ENCODE measurements around the gene OR2M4. TPM values are rescaled to one million over a fixed set of nuclear protein-coding genes. Genes with fewer than 3 reads are reported as not detected.

OR2M4 gene
- total RNA-seq (2022; extraction: Qiagen RNA extraction) = not detected in 5 replicates

GRCh38 chr1:248231117-248231516 is at the start of gene OR2M4:
Gene OR2M4, plus strand, starts transcription at chr1:248231417. Its CDS starts 7,512 bp downstream, at chr1:248238929.

GRCh38 chr1:248196965-248197364 is 34.3 kb upstream of the OR2M4 start, which contains the start of gene OR2M3:
Gene OR2M3, plus strand, starts transcription at chr1:248197265. Its CDS starts 5,803 bp downstream, at chr1:248203068.

GRCh38 chr1:248277876-248278275 is 46.7 kb downstream of the OR2M4 start, which contains the start of gene OR2T33:
Gene OR2T33, minus strand, starts transcription at chr1:248277976. Its CDS starts 4,162 bp downstream, at chr1:248273814.

Other genes with a start within 250 kb of the OR2M4 start
- gene OR2L5, start 217.8 kb upstream of the OR2M4 start, total RNA-seq (2022; extraction: Qiagen RNA extraction) = not detected in 5 replicates
- not detected in 5 replicates for gene OR2L2, start 201.3 kb upstream of the OR2M4 start, total RNA-seq (2022; extraction: Qiagen RNA extraction)
- not detected in 5 replicates for gene OR2L3, start 184.6 kb upstream of the OR2M4 start, total RNA-seq (2022; extraction: Qiagen RNA extraction)
- not detected in 5 replicates for gene OR2L13, start 136.2 kb upstream of the OR2M4 start, total RNA-seq (2022; extraction: Qiagen RNA extraction)
- not detected in 5 replicates for gene OR2M5, start 86.3 kb upstream of the OR2M4 start, total RNA-seq (2022; extraction: Qiagen RNA extraction)
- not detected in 5 replicates for gene OR2M2, start 56.6 kb upstream of the OR2M4 start, total RNA-seq (2022; extraction: Qiagen RNA extraction)
- not detected in 5 replicates for gene OR2M3, start 34.2 kb upstream of the OR2M4 start, total RNA-seq (2022; extraction: Qiagen RNA extraction)
- gene OR2T33, start 46.6 kb downstream of the OR2M4 start, total RNA-seq (2022; extraction: Qiagen RNA extraction) = not detected in 5 replicates
- gene OR2T12, start 72.0 kb downstream of the OR2M4 start, total RNA-seq (2022; extraction: Qiagen RNA extraction) = not detected in 5 replicates
- gene OR2M7, start 93.2 kb downstream of the OR2M4 start, total RNA-seq (2022; extraction: Qiagen RNA extraction) = not detected in 5 replicates
- not detected in 5 replicates for gene OR14C36, start 117.4 kb downstream of the OR2M4 start, total RNA-seq (2022; extraction: Qiagen RNA extraction)
- not detected in 5 replicates for gene OR2T4, start 130.2 kb downstream of the OR2M4 start, total RNA-seq (2022; extraction: Qiagen RNA extraction)
- not detected in 5 replicates for gene OR2T6, start 144.3 kb downstream of the OR2M4 start, total RNA-seq (2022; extraction: Qiagen RNA extraction)
- not detected in 5 replicates for gene OR2T1, start 171.6 kb downstream of the OR2M4 start, total RNA-seq (2022; extraction: Qiagen RNA extraction)
- not detected in 5 replicates for gene OR2T2, start 214.2 kb downstream of the OR2M4 start, total RNA-seq (2022; extraction: Qiagen RNA extraction)
- not detected in 5 replicates for gene OR2T3, start 241.9 kb downstream of the OR2M4 start, total RNA-seq (2022; extraction: Qiagen RNA extraction)

Measured in A549 treated with AZD2906 at 1 μM for 4 hours (cell line).